GM10248 (cell line): Measurements from ENCODE around the gene CDPF1.
"Not testable (repeated sequence)": the region's sequence is repeated elsewhere in the genome, so short reads cannot be mapped to it uniquely, and the experiment has no call there.

Experiments used
- CTCF ChIA-PET: fragments of 300-600 bp; sonication (Branson Sonifier 250); formaldehyde crosslinking; extraction: SDS; loops from one replicate; lab custom pipeline; 2021; ENCODE audit warnings: antibody characterized with exemption; lab: Yijun Ruan, JAX
- POLR2A ChIA-PET: fragments of 350-650 bp; sonication (Branson Sonifier 250); formaldehyde crosslinking; extraction: SDS; loops from one replicate; lab custom pipeline; 2020; ENCODE audit warnings: antibody characterized with exemption; lab: Yijun Ruan, JAX
- DNase-seq: peaks from one replicate; pipeline ENCODE4 v3.0.0; 2012; ENCODE audit errors: extremely low spot score
- TF ChIP-seq, protein P1 (sequence below): IDR thresholded peaks from 2 replicates; pipeline ENCODE4 v1.5.1; 2012; ENCODE audit warnings: mild to moderate bottlenecking, low read depth; ENCODE audit errors: extremely low read depth, missing control alignments, control extremely low read depth

The CDPF1 gene

DNA sequence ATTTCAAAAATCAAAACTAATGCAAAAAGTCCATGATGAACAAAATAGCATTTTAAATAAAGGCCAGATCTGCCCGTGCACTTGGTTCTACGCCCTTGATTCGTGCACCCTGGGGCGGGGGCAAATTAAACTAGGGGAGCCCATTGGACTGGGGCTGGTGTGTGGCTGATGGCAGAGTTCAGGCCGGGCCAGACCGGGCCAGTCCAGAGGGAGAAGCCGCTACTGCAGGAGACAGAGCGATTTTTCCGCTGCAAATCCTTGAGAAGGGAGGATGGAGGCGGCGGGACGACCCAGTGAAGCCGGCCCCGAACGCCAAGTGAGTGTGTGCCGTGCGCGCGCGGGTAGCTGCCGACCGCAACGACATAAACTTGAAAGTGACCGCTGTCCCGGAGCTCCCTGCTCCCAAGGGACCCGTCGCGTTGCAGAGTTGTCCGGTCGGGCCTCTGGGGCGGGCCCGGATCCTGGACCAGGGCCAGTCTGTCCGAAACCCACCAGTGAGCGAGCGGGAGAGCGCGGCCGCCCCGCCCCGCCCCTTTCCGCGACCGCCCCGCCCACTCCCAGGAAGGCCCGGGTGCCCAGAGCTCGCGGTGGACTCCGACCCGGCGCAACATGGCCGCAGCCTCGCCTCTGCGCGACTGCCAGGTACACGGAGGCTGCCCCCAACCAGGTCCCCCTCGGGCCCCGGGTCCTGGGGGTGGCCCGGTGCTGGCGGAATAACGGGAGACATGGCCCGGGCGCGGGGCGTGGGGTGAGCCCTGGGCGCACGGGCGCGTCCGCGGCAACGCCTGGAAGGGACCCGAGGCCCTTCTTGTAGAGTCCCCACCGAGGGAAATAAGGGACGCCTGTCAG, 17.6 kb upstream of the CDPF1 start, which contains the start of gene TTC38:
TSS of gene TTC38 (plus strand) at position 578 of the 849 bp plus-strand sequence. CDS start at position 610, 32 bp downstream.
- ChIA-PET POLR2A (interaction anchor here (0.6 to 1.0 kb wide), 5 partner anchors 9 to 115 kb away, joined by 3 to 4 read pairs (median 3); partner anchors contain the start of gene CDPF1), CTCF (interaction anchor here (0.8 to 1.7 kb wide), 4 partner anchors 10 to 146 kb away, joined by 3 to 5 read pairs (median 3); no protein-coding TSS in a partner anchor)
- TF ChIP-seq, protein P1, sequence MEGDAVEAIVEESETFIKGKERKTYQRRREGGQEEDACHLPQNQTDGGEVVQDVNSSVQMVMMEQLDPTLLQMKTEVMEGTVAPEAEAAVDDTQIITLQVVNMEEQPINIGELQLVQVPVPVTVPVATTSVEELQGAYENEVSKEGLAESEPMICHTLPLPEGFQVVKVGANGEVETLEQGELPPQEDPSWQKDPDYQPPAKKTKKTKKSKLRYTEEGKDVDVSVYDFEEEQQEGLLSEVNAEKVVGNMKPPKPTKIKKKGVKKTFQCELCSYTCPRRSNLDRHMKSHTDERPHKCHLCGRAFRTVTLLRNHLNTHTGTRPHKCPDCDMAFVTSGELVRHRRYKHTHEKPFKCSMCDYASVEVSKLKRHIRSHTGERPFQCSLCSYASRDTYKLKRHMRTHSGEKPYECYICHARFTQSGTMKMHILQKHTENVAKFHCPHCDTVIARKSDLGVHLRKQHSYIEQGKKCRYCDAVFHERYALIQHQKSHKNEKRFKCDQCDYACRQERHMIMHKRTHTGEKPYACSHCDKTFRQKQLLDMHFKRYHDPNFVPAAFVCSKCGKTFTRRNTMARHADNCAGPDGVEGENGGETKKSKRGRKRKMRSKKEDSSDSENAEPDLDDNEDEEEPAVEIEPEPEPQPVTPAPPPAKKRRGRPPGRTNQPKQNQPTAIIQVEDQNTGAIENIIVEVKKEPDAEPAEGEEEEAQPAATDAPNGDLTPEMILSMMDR: no peak
- peak; percentile 95 for DNase-seq

DNA sequence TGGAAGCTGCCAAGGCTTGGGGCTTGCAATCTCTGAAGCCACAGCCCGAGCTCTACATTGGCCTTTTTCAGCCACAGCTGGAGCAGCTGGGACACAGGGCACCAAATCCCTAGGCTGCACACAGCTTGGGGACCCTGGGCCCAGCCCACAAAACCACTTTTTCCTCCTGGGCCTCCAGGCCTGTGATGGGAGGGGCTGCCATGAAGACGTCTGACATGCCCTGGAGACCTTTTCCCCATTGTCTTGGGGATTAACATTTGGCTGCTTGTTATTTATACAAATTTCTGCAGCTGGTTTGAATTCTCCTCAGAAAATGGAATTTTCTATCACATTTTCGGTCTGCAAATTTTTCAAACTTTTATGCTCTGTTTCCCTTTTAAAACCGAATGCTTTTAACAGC, 15.5 kb upstream of the CDPF1 start:
- DNase-seq, CTCF ChIA-PET, POLR2A ChIA-PET: not testable (repeated sequence)

DNA sequence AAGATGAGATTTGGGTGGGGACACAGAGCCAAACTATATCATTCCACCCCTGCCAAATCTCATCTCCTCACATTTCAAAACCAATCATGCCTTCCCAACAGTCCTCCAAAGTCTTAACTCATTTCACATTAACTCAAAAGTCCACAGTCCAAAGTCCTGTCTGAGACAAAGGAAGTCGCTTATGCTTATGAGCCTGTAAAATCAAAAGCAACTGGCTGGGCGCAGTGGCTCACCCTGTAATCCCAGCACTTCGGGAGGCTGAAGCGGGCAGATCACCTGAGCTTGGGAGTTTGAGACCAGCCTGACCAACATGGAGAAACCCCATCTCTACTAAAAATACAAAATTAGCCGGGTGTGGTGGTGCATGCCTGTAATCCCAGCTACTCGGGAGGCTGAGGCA, 14.4 kb upstream of the CDPF1 start:
- DNase-seq: not testable (repeated sequence)
- ChIA-PET CTCF (interaction anchor here (0.8 kb wide), 1 partner anchor 13 kb away, joined by 3 read pairs; no protein-coding TSS in a partner anchor), POLR2A (interaction anchor here (0.6 kb wide), 1 partner anchor 1117 kb away, joined by 10 read pairs; no protein-coding TSS in a partner anchor)

DNA sequence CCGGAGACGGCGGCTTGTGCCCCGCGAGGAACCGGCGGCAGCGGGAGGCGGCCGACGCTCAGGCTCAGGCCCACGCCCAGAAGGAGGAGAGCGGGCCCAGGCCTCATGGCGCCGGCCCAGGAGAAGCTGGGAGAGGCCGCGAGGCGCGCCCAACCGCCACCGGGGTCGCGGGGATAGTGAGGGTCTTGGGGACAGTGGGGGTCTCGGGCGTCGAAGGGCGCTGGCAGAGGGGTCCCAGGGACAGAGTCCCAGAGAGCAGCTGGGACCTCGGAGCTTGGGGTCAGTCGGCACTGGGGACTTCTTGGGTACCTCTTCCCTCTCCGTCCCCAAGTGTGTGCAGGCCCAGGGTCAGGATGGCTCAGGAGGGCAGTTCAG, 13.1 kb upstream of the CDPF1 start, which contains the start of gene PKDREJ:
TSS of gene PKDREJ (minus strand) at position 128 of the 375 bp plus-strand sequence. CDS start at position 107, 21 bp downstream.
- DNase-seq: no peak
- ChIA-PET POLR2A (no interaction called here), CTCF (no interaction called here)
- TF ChIP-seq, protein P1: no peak

DNA sequence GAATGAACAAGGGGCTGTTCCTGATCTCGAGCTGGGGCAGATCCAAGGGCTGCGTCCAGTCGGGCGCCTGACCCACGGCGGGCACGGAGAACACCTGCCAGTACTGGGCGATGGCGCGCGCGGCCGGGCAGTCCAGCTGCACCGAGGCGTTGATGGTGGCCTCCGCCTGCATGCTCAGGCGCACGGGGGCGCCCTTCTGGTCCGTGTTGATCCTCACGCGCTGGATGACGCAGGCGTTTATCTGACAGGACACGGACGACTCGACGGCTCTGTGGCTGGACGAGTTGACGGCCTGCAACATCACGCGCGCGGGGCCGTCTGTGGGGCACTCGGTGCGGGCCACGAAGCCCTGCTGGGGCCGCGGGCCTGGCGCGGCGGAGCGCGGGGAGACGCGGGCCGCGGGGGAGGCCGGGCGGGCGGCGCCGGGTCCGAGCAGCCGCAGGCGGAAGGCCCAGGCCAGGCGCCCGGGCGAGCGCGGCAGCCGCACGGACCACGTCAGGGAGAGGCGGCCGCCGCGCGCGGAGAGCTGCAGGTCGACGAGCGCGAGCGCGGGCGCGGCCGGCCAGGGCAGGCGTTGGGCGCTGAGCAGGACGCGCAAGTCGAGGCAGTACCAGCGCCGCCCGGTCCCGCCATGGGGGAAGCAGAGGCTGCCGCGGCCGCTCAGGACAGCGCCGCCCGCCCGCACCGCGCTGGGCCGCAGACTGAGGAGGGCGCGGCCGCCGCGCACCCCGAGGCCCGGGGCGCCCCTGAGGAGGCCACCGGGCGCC, 12.5 kb upstream of the CDPF1 start:
- no peak for DNase-seq
- ChIA-PET POLR2A (no interaction called here), CTCF (no interaction called here)
- TF ChIP-seq, protein P1: no peak

DNA sequence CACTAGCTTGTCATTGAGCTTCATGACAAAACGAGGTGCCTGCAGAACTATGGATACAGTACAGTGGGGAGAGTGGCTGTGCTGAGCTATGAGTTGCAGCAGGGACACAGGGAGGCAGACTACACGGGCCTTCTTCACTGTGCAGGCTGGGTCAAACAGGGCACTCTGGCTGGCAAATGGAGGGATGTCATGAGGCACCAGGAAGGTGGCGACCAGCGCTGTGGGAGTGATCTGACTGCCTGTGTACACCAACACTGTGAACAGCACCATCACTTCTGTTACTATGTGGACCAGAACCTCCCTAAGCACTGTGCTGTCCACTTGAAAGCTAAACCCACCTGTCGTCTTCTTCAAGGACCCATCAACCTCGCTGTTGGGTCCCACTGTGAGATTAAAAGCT, 9.9 kb upstream of the CDPF1 start:
- ChIA-PET CTCF (interaction anchor here (1.0 kb wide), 2 partner anchors 10 to 18 kb away, joined by 3 read pairs; partner anchors contain the start of gene CDPF1), POLR2A (no interaction called here)
- TF ChIP-seq, protein P1: no peak
- DNase-seq: no peak

DNA sequence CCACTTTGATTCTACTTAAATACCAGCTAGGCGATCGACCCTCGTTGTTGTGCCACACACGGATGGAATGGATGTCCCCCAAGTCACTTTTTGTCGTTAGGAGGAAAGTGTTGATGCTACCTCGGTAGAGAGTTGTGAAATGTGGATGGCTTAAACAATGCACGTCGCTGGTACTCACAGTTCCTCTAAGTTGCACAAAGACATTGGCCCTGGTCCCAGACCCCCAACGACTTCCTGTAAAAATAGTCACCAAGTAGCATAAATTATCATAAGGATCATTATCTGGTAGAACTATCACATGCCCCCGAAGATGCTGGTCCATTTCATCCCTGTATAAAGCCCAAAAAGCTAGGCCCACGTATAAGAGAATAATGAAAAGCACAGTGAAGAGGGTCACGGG, 9.3 kb upstream of the CDPF1 start:
- POLR2A ChIA-PET: no interaction called here
- TF ChIP-seq, protein P1: no peak
- CTCF ChIA-PET: interaction anchor here (1.0 kb wide), 1 partner anchor 18 kb away, joined by 3 read pairs; no protein-coding TSS in a partner anchor

More for the DNA sequence above, 9.3 kb upstream of the CDPF1 start:
- DNase-seq: no peak
